WTC11 (cell line): Measurements from ENCODE around the gene MIOX. TPM values are rescaled to one million over a fixed set of nuclear protein-coding genes. Genes with fewer than 3 reads are reported as not detected.

Experiments used
- ATAC-seq: fragments of 200-7000 bp; cut with Tn5 transposase; 2 replicates; pipeline ENCODE4 v1.10.0; 2021; ENCODE audit warnings: mild to moderate bottlenecking, moderate library complexity
- Bru-seq: library from RNA; stranded (reverse); fragments of 400-500 nt; gene quantifications from one replicate; lab custom pipeline; 2021; lab: Mats Ljungman, UMichigan
- CTCF ChIA-PET: fragments of 300-600 bp; sonication (Branson Sonifier 250); formaldehyde crosslinking; loops from one replicate; lab custom pipeline; 2021; ENCODE audit warnings: antibody characterized with exemption; lab: Charles Lee
- POLR2A ChIA-PET: fragments of 350-600 bp; sonication (Branson Sonifier 250); formaldehyde crosslinking; loops from one replicate; lab custom pipeline; 2021; ENCODE audit warnings: antibody characterized with exemption; lab: Charles Lee
- DNase-seq: peaks from one replicate; pipeline ENCODE4 v3.0.0; 2021; ENCODE audit warnings: low spot score
- H3K27ac Mint-ChIP-seq: 2 replicates; pipeline ENCODE4 v1.8.0; 2021; ENCODE audit warnings: mixed read lengths
- H3K27me3 Mint-ChIP-seq: 2 replicates; pipeline ENCODE4 v1.8.0; 2021; ENCODE audit warnings: low read depth, mild to moderate bottlenecking, moderate library complexity, mixed read lengths
- H3K36me3 Mint-ChIP-seq: 2 replicates; pipeline ENCODE4 v1.8.0; 2021; ENCODE audit warnings: mixed read lengths
- H3K4me1 Mint-ChIP-seq: 2 replicates; pipeline ENCODE4 v1.8.0; 2022; ENCODE audit warnings: mixed read lengths
- H3K4me3 Mint-ChIP-seq: 2 replicates; pipeline ENCODE4 v1.8.0; 2021; ENCODE audit warnings: mild to moderate bottlenecking, moderate library complexity, mixed read lengths
- H3K9me3 Mint-ChIP-seq: 2 replicates; pipeline ENCODE4 v1.8.0; 2021; ENCODE audit warnings: mixed read lengths
- ATF1 ChIP-seq: sonication (generic); formaldehyde crosslinking; IDR thresholded peaks from 2 replicates; pipeline ENCODE4 v1.8.1; 2023; ENCODE audit warnings: mild to moderate bottlenecking, moderate library complexity, missing genetic modification reagents
- ATF6 ChIP-seq: sonication (generic); formaldehyde crosslinking; IDR thresholded peaks from 2 replicates; pipeline ENCODE4 v1.8.1; 2023; ENCODE audit warnings: mild to moderate bottlenecking, missing genetic modification reagents
- CREM ChIP-seq: sonication (generic); formaldehyde crosslinking; IDR thresholded peaks from 2 replicates; pipeline ENCODE4 v1.8.1; 2022; ENCODE audit warnings: mild to moderate bottlenecking, missing genetic modification reagents, moderate library complexity
- E2F4 ChIP-seq: sonication (generic); formaldehyde crosslinking; IDR thresholded peaks from 2 replicates; pipeline ENCODE4 v1.8.1; 2022; ENCODE audit warnings: low read depth, mild to moderate bottlenecking, moderate library complexity, missing genetic modification reagents, borderline replicate concordance
- ESRRA ChIP-seq: sonication (generic); formaldehyde crosslinking; IDR thresholded peaks from 2 replicates; pipeline ENCODE4 v1.8.1; 2022; ENCODE audit warnings: mild to moderate bottlenecking, missing genetic modification reagents, borderline replicate concordance
- FOXK1 ChIP-seq: sonication (generic); formaldehyde crosslinking; IDR thresholded peaks from 2 replicates; pipeline ENCODE4 v1.8.0; 2022; ENCODE audit warnings: mild to moderate bottlenecking, moderate library complexity, missing genetic modification reagents
- GTF2I ChIP-seq: fragments of 250-450 bp; sonication (Bioruptor Pico); conservative IDR thresholded peaks from 2 replicates; pipeline ENCODE4 v1.4.0; 2021; ENCODE audit warnings: mild to moderate bottlenecking
- NFATC4 ChIP-seq: fragments of 250-450 bp; sonication (Bioruptor Pico); IDR thresholded peaks from 2 replicates; pipeline ENCODE4 v1.9.0; 2021; ENCODE audit warnings: mild to moderate bottlenecking
- NFE2L1 ChIP-seq: sonication (generic); formaldehyde crosslinking; IDR thresholded peaks from 2 replicates; pipeline ENCODE4 v1.8.1; 2023; ENCODE audit warnings: missing genetic modification reagents
- NR3C1 ChIP-seq: sonication (generic); formaldehyde crosslinking; conservative IDR thresholded peaks from 2 replicates; pipeline ENCODE4 v1.8.1; 2023; ENCODE audit warnings: low read depth, mild to moderate bottlenecking, missing genetic modification reagents
- TEAD1 ChIP-seq: sonication (generic); formaldehyde crosslinking; IDR thresholded peaks from 2 replicates; pipeline ENCODE4 v1.8.0; 2022; ENCODE audit warnings: mild to moderate bottlenecking, missing genetic modification reagents
- USF2 ChIP-seq: sonication (generic); formaldehyde crosslinking; IDR thresholded peaks from 2 replicates; pipeline ENCODE4 v1.8.1; 2023; ENCODE audit warnings: mild to moderate bottlenecking, missing genetic modification reagents, moderate library complexity
- ZNF121 ChIP-seq: sonication (generic); formaldehyde crosslinking; IDR thresholded peaks from 2 replicates; pipeline ENCODE4 v1.8.0; 2023; ENCODE audit warnings: missing genetic modification reagents
- ZNF138 ChIP-seq: sonication (generic); formaldehyde crosslinking; conservative IDR thresholded peaks from 2 replicates; pipeline ENCODE4 v1.8.1; 2022; ENCODE audit warnings: mild to moderate bottlenecking, moderate library complexity, missing genetic modification reagents
- ZNF232 ChIP-seq: sonication (generic); formaldehyde crosslinking; IDR thresholded peaks from 2 replicates; pipeline ENCODE4 v1.8.0; 2022; ENCODE audit warnings: mild to moderate bottlenecking, missing genetic modification reagents
- long read RNA-seq, 3 experiments: library from RNA in 1 of 3; library from capped mRNA in 1 of 3; library from polyadenylated mRNA in 1 of 3; unstranded in 2 of 3; stranded (forward) in 1 of 3; transcript quantifications; one replicate each; pipeline ENCODE4 v2.0.0, GENCODE V29; 2021
- total RNA-seq: library from RNA; stranded (reverse); gene quantifications from 3 replicates; pipeline ENCODE4 v1.2.3, GENCODE V29; 2021
- TF ChIP-seq, protein P1 (sequence below): fragments of 250-450 bp; sonication (Bioruptor Pico); IDR thresholded peaks from 2 replicates; pipeline ENCODE4 v1.8.0; 2021; ENCODE audit warnings: mild to moderate bottlenecking
- TF ChIP-seq, protein P2 (sequence below): sonication (generic); formaldehyde crosslinking; IDR thresholded peaks from 2 replicates; pipeline ENCODE4 v1.8.1; 2023; ENCODE audit warnings: mild to moderate bottlenecking, missing genetic modification reagents, moderate library complexity
- TF ChIP-seq, protein P3 (sequence below): sonication (generic); formaldehyde crosslinking; IDR thresholded peaks from 2 replicates; pipeline ENCODE4 v1.8.0; 2023; ENCODE audit warnings: mild to moderate bottlenecking, missing genetic modification reagents

MIOX gene
- total RNA-seq (0.33 to 0.57 TPM (median 0.41 TPM) in 3 replicates), Bru-seq, nascent RNA (not detected)
- long read RNA-seq, experiment 1: 0 reads
- long read RNA-seq, experiment 2, partial matches to known transcripts: 0 of 1 reads
- long read RNA-seq, experiment 2, other reads (novel, unspliced or antisense): 1 of 1 reads
- long read RNA-seq, experiment 3: 0 reads

- ATAC-seq (no peak), DNase-seq (no peak)
- TF ChIP-seq, protein P1, sequence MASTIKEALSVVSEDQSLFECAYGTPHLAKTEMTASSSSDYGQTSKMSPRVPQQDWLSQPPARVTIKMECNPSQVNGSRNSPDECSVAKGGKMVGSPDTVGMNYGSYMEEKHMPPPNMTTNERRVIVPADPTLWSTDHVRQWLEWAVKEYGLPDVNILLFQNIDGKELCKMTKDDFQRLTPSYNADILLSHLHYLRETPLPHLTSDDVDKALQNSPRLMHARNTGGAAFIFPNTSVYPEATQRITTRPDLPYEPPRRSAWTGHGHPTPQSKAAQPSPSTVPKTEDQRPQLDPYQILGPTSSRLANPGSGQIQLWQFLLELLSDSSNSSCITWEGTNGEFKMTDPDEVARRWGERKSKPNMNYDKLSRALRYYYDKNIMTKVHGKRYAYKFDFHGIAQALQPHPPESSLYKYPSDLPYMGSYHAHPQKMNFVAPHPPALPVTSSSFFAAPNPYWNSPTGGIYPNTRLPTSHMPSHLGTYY (CRISPR knock-in tag): no peak
- no peak for TF ChIP-seq NR3C1 (CRISPR knock-in tag)
- TF ChIP-seq ESRRA (CRISPR knock-in tag): no peak
- no peak for TF ChIP-seq FOXK1 (CRISPR knock-in tag)
- no peak for TF ChIP-seq ZNF121 (CRISPR knock-in tag)
- TF ChIP-seq USF2 (CRISPR knock-in tag): no peak
- no peak for TF ChIP-seq NFE2L1 (CRISPR knock-in tag)
- no peak for TF ChIP-seq ATF1 (CRISPR knock-in tag)
- no peak for TF ChIP-seq NFATC4 (CRISPR knock-in tag)
- no peak for TF ChIP-seq CREM
- TF ChIP-seq ZNF138: no peak
- Mint-ChIP-seq H3K4me3 (no peak within 1 kb of the TSS), H3K36me3 (no peaks in the 10 kb centered on the region), H3K27me3 (no peaks in the 10 kb centered on the region), H3K9me3 (no peaks in the 10 kb centered on the region), H3K4me1 (no peaks in the 10 kb centered on the region), H3K27ac (no peak within 1 kb of the TSS)
- POLR2A ChIA-PET: no interaction called here
- CTCF ChIA-PET: interaction anchor here (0.6 to 1.3 kb wide), 3 partner anchors 39 to 246 kb away, joined by 3 to 4 read pairs (median 4); partner anchors contain the start of gene SCO2
These were observed at the start of gene MIOX for GRCh38 chr22:50486561-50487289. MIOX (plus strand) TSS chr22:50486859; CDS start chr22:50486898, 39 bp downstream.

DNA sequence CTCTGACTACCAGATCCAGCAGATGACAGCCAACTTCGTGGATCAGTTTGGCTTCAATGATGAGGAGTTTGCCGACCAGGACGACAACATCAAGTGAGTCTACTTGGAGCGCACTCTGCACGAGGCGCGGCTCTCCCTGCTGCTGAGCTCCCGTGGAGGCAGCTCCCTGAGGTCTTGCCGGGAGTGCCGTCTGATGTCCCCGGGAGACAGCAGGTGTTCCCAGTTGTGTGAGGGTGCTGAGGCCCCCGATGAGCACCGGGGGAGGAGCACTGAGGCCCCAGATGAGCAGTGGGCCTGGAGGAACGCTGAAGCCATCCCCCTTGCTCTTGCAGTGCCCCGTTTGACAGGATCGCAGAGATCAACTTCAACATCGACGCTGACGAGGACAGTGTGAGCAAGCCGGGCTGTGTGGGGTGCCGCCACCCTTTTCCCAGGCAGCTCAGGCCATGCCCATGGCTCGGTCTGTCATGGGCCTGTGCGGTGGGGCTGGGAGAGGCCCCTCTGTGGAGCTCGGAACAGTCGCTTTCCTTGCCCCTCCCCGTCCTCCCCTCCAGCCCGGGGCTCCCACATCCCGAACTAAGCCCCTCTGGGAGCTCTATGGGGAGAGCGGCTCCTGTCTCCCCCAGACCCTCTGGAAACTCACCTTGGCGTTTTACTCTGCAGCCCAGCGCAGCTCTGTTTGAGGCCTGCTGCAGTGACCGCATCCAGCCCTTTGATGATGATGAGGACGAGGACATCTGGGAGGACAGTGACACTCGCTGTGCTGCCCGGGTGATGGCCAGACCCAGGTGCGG is 49.0 kb upstream of the MIOX start:
- H3K36me3 Mint-ChIP-seq: peaks cover 4% of the 10 kb centered on the region
- ATAC-seq: no peak
- H3K4me3 Mint-ChIP-seq: no peak overlapping the region
- TF ChIP-seq ESRRA (CRISPR knock-in tag): no peak
- TF ChIP-seq, protein P2, sequence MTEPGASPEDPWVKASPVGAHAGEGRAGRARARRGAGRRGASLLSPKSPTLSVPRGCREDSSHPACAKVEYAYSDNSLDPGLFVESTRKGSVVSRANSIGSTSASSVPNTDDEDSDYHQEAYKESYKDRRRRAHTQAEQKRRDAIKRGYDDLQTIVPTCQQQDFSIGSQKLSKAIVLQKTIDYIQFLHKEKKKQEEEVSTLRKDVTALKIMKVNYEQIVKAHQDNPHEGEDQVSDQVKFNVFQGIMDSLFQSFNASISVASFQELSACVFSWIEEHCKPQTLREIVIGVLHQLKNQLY (CRISPR knock-in tag): no peak
- TF ChIP-seq, all 79 proteins: peak for 0
- ChIA-PET CTCF (interaction anchor here (1.0 kb wide), 2 partner anchors 61 to 88 kb away, joined by 3 to 6 read pairs; partner anchors contain the start of gene SCO2), POLR2A (no interaction called here)
- H3K4me1 Mint-ChIP-seq: no peaks in the 10 kb centered on the region
- no peaks in the 10 kb centered on the region for H3K9me3 Mint-ChIP-seq
- no peaks in the 10 kb centered on the region for H3K27me3 Mint-ChIP-seq
- no peak overlapping the region for H3K27ac Mint-ChIP-seq
- no peak for DNase-seq

DNA sequence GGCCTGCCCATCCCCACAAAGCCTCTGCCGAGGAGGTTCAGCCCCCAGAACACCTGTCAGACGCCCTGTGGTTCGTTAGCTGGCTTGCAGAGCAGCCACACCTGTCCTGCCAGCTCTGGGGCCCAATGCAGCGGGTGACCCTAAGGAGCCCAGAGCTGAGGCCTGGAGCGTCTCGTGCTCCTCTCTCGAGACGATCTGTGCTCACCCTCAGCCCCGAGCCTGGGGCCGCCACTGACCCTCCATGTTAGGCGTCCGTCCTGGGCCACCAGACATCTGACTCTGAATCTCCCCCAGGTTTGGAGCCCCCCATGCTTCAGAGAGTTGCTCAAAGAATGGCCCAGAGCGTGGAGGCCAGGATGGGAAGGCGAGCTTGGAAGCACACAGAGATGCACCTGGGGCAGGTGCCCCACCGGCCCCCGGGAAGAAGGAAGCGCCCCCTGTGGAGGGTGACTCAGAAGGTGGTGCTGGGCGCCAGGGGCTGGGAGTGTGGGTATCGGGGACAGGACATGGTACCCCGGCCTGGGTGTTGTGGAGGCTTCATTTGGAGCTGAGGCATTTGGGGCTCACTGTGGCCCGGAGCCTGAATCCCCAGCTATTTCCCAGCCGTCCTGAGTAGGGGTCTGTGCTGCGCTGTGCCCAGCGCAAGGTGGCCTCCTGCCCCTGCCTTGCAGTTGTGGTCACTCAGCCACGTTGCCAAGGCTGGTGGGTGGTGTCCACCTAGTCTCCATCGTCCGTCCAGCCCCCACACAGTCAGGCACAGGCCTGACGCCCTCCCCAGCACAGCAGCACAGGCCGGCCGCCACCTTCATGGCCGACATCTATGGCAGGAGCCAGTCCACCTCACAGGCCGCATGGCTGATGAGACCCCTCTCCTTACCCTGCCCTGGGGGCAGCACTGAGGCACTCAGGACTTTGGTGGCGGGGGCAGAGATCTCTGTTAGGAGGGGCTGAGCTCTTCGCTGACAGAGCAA is 48.1 kb upstream of the MIOX start:
- ChIA-PET CTCF (interaction anchor here (0.5 to 1.0 kb wide), 4 partner anchors 17 to 87 kb away, joined by 3 to 6 read pairs (median 4); partner anchors contain the start of gene SCO2), POLR2A (no interaction called here)
- ATAC-seq (no peak), DNase-seq (no peak)
- no peaks in the 10 kb centered on the region for H3K4me1 Mint-ChIP-seq
- no peaks in the 10 kb centered on the region for H3K27me3 Mint-ChIP-seq
- peaks cover 4% of the 10 kb centered on the region for H3K36me3 Mint-ChIP-seq
- no peak overlapping the region for H3K27ac Mint-ChIP-seq
- no peaks in the 10 kb centered on the region for H3K9me3 Mint-ChIP-seq
- no peak overlapping the region for H3K4me3 Mint-ChIP-seq
- TF ChIP-seq E2F4 (CRISPR knock-in tag) (no peak), ATF6 (CRISPR knock-in tag) (no peak), TEAD1 (no peak), ZNF232 (no peak), GTF2I (CRISPR knock-in tag) (no peak)
- TF ChIP-seq, protein P3, sequence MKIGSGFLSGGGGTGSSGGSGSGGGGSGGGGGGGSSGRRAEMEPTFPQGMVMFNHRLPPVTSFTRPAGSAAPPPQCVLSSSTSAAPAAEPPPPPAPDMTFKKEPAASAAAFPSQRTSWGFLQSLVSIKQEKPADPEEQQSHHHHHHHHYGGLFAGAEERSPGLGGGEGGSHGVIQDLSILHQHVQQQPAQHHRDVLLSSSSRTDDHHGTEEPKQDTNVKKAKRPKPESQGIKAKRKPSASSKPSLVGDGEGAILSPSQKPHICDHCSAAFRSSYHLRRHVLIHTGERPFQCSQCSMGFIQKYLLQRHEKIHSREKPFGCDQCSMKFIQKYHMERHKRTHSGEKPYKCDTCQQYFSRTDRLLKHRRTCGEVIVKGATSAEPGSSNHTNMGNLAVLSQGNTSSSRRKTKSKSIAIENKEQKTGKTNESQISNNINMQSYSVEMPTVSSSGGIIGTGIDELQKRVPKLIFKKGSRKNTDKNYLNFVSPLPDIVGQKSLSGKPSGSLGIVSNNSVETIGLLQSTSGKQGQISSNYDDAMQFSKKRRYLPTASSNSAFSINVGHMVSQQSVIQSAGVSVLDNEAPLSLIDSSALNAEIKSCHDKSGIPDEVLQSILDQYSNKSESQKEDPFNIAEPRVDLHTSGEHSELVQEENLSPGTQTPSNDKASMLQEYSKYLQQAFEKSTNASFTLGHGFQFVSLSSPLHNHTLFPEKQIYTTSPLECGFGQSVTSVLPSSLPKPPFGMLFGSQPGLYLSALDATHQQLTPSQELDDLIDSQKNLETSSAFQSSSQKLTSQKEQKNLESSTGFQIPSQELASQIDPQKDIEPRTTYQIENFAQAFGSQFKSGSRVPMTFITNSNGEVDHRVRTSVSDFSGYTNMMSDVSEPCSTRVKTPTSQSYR: no peak
